ENCODE results near the gene APLP2. TPM values are rescaled to one million over a fixed set of nuclear protein-coding genes. Genes with fewer than 3 reads are reported as not detected.

Gene APLP2
- total RNA-seq, 1 experiment from 2014 or later = 210 TPM

DNA sequence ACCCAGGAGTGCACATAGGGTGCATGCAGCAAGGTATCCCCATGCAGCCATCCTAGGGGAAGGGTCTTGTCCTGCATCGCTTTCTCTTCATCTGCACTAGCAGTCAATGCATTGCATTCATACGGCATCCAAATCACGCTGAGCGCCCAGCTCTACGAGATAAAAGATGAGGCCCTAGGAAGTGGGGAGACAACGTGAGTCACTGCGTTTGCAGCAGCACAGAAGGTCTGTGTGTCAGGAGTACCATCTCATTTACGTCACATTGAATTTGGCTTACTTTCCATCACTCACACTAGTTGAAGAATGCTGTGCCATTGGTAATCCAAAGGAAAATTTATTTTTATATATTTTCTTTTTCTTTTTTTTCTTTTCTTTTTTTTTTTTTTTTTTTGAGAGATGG is 87.4 kb downstream of the APLP2 start:
- CTCF ChIA-PET = no interaction called here
- no peak for DNase-seq (ENCODE audit: low read depth, low spot score)

More for the DNA sequence above, 87.4 kb downstream of the APLP2 start:
- Histone ChIP-seq H3K4me3 (replicated peaks in 1 of 2; ENCODE audit: low read depth in 1 of 2, low read length in 2 of 2) (no peak overlapping the region), H4K20me1 (ENCODE audit: insufficient read depth) (no peaks in the 10 kb centered on the region), H3K9ac (ENCODE audit: low read length) (no peak overlapping the region), H3K36me3 (ENCODE audit: control insufficient read depth in 1 of 2, insufficient read depth in 2 of 2, low read length in 2 of 2) (no peaks in the 10 kb centered on the region), H3K9me2 (ENCODE audit: insufficient read depth) (no peaks in the 10 kb centered on the region), H3K4me1 (ENCODE audit: control insufficient read depth in 1 of 2, insufficient read depth in 2 of 2, low read length in 2 of 2) (peaks cover 22 to 55% of the 10 kb centered on the region in 2 experiments), H3K79me2 (ENCODE audit: insufficient read depth, low read length) (peaks cover 21% of the 10 kb centered on the region), H3K27me3 (ENCODE audit: insufficient read depth, low read length) (no peaks in the 10 kb centered on the region), H3K9me3 (ENCODE audit: control insufficient read depth in 1 of 2, insufficient read depth in 1 of 2, low read depth in 1 of 2, low read length in 2 of 2) (no peaks in the 10 kb centered on the region), H3K4me2 (ENCODE audit: low read length) (peak overlapping the region; percentile 67), H2AFZ (ENCODE audit: low read depth, low read length, poor library complexity, severe bottlenecking) (no peak overlapping the region), H3K27ac (ENCODE audit: low read depth, low read length) (no peak overlapping the region)
- no TSS peak for BruUV-seq (replicated peaks)
- ChIA-PET POLR2A (no interaction called here), RAD21 (ENCODE audit: low non-redundant PET in 1 of 2, low total read pairs in 2 of 2, uncharacterized antibody in 2 of 2, unreplicated experiment in 2 of 2) (interaction anchor here in 1 of 2 experiments (0.8 kb wide), 1 partner anchor 11 kb away, joined by 3 read pairs; no protein-coding TSS in a partner anchor)
- no peak for ATAC-seq
- TF ChIP-seq ELF1 (IDR thresholded peaks at IDR 0.05; ENCODE audit: borderline replicate concordance, low read depth) (no peak), YY1 (IDR thresholded peaks at IDR 0.05; ENCODE audit: extremely low read depth, insufficient replicate concordance, low read depth, low read length) (no peak), TCF7L2 (IDR thresholded peaks at IDR 0.05; ENCODE audit: borderline replicate concordance, extremely low read depth, insufficient read depth, insufficient read length) (no peak), FOSL1 (IDR thresholded peaks at IDR 0.05; ENCODE audit: low read depth) (no peak), SIN3A (IDR thresholded peaks at IDR 0.05; ENCODE audit: low read depth) (no peak), SRF (IDR thresholded peaks at IDR 0.05; ENCODE audit: low read depth) (no peak), ZFX (IDR thresholded peaks at IDR 0.05) (no peak), SP1 (IDR thresholded peaks at IDR 0.05; ENCODE audit: low read depth) (no peak), POLR2A (IDR thresholded peaks at IDR 0.05; ENCODE audit: borderline replicate concordance, extremely low read depth, insufficient read depth, insufficient read length) (no peak), POLR2AphosphoS5 (IDR thresholded peaks at IDR 0.05; ENCODE audit: low read depth, low read length) (no peak)
- TF ChIP-seq, protein P1, sequence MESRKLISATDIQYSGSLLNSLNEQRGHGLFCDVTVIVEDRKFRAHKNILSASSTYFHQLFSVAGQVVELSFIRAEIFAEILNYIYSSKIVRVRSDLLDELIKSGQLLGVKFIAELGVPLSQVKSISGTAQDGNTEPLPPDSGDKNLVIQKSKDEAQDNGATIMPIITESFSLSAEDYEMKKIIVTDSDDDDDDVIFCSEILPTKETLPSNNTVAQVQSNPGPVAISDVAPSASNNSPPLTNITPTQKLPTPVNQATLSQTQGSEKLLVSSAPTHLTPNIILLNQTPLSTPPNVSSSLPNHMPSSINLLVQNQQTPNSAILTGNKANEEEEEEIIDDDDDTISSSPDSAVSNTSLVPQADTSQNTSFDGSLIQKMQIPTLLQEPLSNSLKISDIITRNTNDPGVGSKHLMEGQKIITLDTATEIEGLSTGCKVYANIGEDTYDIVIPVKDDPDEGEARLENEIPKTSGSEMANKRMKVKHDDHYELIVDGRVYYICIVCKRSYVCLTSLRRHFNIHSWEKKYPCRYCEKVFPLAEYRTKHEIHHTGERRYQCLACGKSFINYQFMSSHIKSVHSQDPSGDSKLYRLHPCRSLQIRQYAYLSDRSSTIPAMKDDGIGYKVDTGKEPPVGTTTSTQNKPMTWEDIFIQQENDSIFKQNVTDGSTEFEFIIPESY (IDR thresholded peaks at IDR 0.05; ENCODE audit: extremely low read depth, insufficient replicate concordance, low read length) = no peak
- TF ChIP-seq, protein P2, sequence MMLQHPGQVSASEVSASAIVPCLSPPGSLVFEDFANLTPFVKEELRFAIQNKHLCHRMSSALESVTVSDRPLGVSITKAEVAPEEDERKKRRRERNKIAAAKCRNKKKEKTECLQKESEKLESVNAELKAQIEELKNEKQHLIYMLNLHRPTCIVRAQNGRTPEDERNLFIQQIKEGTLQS (IDR thresholded peaks at IDR 0.05) = no peak
- TF ChIP-seq, protein P3, sequence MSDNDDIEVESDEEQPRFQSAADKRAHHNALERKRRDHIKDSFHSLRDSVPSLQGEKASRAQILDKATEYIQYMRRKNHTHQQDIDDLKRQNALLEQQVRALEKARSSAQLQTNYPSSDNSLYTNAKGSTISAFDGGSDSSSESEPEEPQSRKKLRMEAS (IDR thresholded peaks at IDR 0.05) = no peak
- intact Hi-C loops (cut with micrococcal nuclease) = no loop called here
